ENCODE results near the gene SYT1. TPM values are rescaled to one million over a fixed set of nuclear protein-coding genes. Genes with fewer than 3 reads are reported as not detected.

Gene SYT1
- total RNA-seq, 2 donors from 2014 or later: 1.0 to 22.7 TPM

DNA sequence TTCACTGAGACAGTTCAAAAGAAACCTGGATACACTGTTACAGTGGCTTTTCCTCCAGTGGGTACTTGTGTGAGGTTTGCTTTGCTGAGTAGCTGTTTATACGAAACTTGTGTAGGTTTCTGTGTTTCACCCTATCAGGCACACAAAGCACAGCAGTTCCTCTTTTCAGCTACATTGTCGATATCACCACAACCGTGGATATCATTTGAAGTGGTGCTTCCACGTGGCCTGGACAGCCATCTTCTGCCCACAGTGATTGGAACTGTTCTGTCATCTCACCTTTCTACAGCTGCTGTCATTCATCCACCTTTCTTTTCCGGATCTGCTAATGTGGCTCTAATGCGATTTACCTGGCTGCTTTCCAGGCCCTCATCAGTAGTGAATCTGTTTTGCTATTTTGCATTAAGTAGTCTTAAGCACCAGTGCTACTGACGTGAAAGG is 368.8 kb downstream of the SYT1 start:
- Histone ChIP-seq H3K9me3 (no peaks in the 10 kb centered on the region), H3K4me1 (no peaks in the 10 kb centered on the region), H3K27me3 (no peaks in the 10 kb centered on the region), H3K36me3 (replicated peaks in 1 of 2; ENCODE audit: insufficient read depth in 1 of 2, low read depth in 2 of 2) (no peaks in the 10 kb centered on the region), H3K27ac (no peak overlapping the region), H3K4me3 (no peak overlapping the region)
- no peak for DNase-seq
- ATAC-seq: no peak
- WGBS, 2 donors: 45 to 52% methylated on average over 7 of the region's 7 CpGs
- intact Hi-C loops (cut with DNase I): no loop called here
- TF ChIP-seq POLR2A (IDR thresholded peaks at IDR 0.05): no peak
- TF ChIP-seq CTCF (IDR thresholded peaks at IDR 0.05): no peak

GRCh38 chr12:79236920-79237319 is 372.3 kb downstream of the SYT1 start:
- TF ChIP-seq CTCF (IDR thresholded peaks at IDR 0.05): no peak
- TF ChIP-seq POLR2A (IDR thresholded peaks at IDR 0.05): no peak
- WGBS, 2 donors: 64 to 68% methylated on average over 4 of the region's 4 CpGs
- H3K4me1 ChIP-seq: no peaks in the 10 kb centered on the region
- DNase-seq (no peak), ATAC-seq (no peak)
- H3K4me3 ChIP-seq: no peak overlapping the region
- H3K9me3 ChIP-seq: no peaks in the 10 kb centered on the region
- H3K27me3 ChIP-seq: no peaks in the 10 kb centered on the region
- no peaks in the 10 kb centered on the region for H3K36me3 ChIP-seq (replicated peaks in 1 of 2; ENCODE audit: insufficient read depth in 1 of 2, low read depth in 2 of 2)
- intact Hi-C loops (cut with DNase I): no loop called here
- no peak overlapping the region for H3K27ac ChIP-seq

- DNase-seq (no peak), ATAC-seq (no peak)
- 82 to 84% methylated on average over 3 of the region's 3 CpGs for WGBS, 2 donors
- no peak overlapping the region for H3K4me3 ChIP-seq
- no peaks in the 10 kb centered on the region for H3K4me1 ChIP-seq
- intact Hi-C loops (cut with DNase I): no loop called here
- no peaks in the 10 kb centered on the region for H3K36me3 ChIP-seq (replicated peaks in 1 of 2; ENCODE audit: insufficient read depth in 1 of 2, low read depth in 2 of 2)
- no peak for TF ChIP-seq POLR2A (IDR thresholded peaks at IDR 0.05)
- TF ChIP-seq CTCF (IDR thresholded peaks at IDR 0.05): no peak
- no peaks in the 10 kb centered on the region for H3K9me3 ChIP-seq
- no peak overlapping the region for H3K27ac ChIP-seq
- H3K27me3 ChIP-seq: no peaks in the 10 kb centered on the region
Measured at GRCh38 chr12:79238246-79238645, 373.7 kb downstream of the SYT1 start.

DNA sequence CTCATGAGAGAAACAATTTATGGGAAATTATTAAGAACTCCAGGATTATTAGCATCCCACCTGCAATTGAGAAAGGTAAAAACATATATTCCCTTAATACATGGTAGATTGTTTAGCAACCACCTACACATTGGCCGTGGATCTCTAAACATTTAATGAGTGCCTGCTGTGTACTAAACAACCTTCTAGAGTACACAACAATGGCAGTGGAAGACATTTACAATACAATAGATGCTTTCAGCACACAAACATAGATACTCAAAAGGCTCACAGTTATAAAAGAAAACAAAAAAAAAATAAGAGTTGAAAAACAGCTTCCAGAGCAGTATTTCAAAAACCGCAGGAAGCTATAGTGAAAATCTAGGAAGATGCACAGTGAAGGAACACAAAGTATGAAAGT is 382.9 kb downstream of the SYT1 start:
- intact Hi-C loops (cut with DNase I): no loop called here
- no peaks in the 10 kb centered on the region for H3K9me3 ChIP-seq
- 63% methylated on average over 2 of the region's 2 CpGs for WGBS, 2 donors
- TF ChIP-seq CTCF (IDR thresholded peaks at IDR 0.05): no peak
- no peaks in the 10 kb centered on the region for H3K36me3 ChIP-seq (replicated peaks in 1 of 2; ENCODE audit: insufficient read depth in 1 of 2, low read depth in 2 of 2)
- H3K4me3 ChIP-seq: no peak overlapping the region
- H3K27me3 ChIP-seq: no peaks in the 10 kb centered on the region
- DNase-seq: no peak
- no peak overlapping the region for H3K27ac ChIP-seq
- ATAC-seq: no peak
- no peaks in the 10 kb centered on the region for H3K4me1 ChIP-seq

GRCh38 chr12:79250186-79250585 is 385.6 kb downstream of the SYT1 start:
- H3K36me3 ChIP-seq (replicated peaks in 1 of 2; ENCODE audit: insufficient read depth in 1 of 2, low read depth in 2 of 2): no peaks in the 10 kb centered on the region
- whole genome bisulfite sequencing, 2 donors: 62 to 70% methylated on average over 4 of the region's 4 CpGs
- H3K4me3 ChIP-seq: no peak overlapping the region
- no peaks in the 10 kb centered on the region for H3K9me3 ChIP-seq
- H3K4me1 ChIP-seq: no peaks in the 10 kb centered on the region
- H3K27me3 ChIP-seq: no peaks in the 10 kb centered on the region
- intact Hi-C loops (cut with DNase I): no loop called here
- no peak overlapping the region for H3K27ac ChIP-seq
- DNase-seq (no peak), ATAC-seq (no peak)
- no peak for TF ChIP-seq POLR2A (IDR thresholded peaks at IDR 0.05)
- no peak for TF ChIP-seq CTCF (IDR thresholded peaks at IDR 0.05)
